SK-N-SH (cell line): ENCODE measurements around the gene MAML3. TPM values are rescaled to one million over a fixed set of nuclear protein-coding genes. Genes with fewer than 3 reads are reported as not detected.

Experiments used
- CTCF ChIA-PET: fragments of 300-600, 350-600 bp; formaldehyde crosslinking; extraction: SDS; loops from one replicate; lab custom pipeline; 2021; lab: Yijun Ruan, JAX
- POLR2A ChIA-PET: fragments of 350-600 bp; sonication (Branson Sonifier 250); formaldehyde crosslinking; extraction: SDS; loops from one replicate; lab custom pipeline; 2020; ENCODE audit warnings: antibody characterized with exemption, inconsistent platforms; lab: Yijun Ruan, JAX
- DNase-seq: peaks from one replicate; pipeline ENCODE4 v3.0.0; 2012
- H2AFZ ChIP-seq: fragments of 200-600 bp; sonication (generic); 2 replicates; pipeline ENCODE4 v1.8.1; 2016; ENCODE audit warnings: antibody characterized with exemption, mild to moderate bottlenecking, low read depth
- H3F3A ChIP-seq: fragments of 200-600 bp; sonication (generic); replicated peaks from 2 replicates; pipeline ENCODE3; 2016; ENCODE audit warnings: antibody characterized with exemption, mild to moderate bottlenecking; ENCODE audit not compliant: insufficient read depth
- H3K27ac ChIP-seq, 2 experiments: fragments of 200-500 bp in 1 of 2; fragments of 200-600 bp in 1 of 2; sonication (Bioruptor generic) in 1 of 2; sonication (generic), shearing (Covaris generic) in 1 of 2; 2 replicates each; pipeline versions ENCODE4 v1.5.1 to v1.6.1; 2014 to 2016; ENCODE audit warnings: low read depth in 2 of 2, inconsistent platforms in 1 of 2, low read length in 1 of 2, mild to moderate bottlenecking in 1 of 2, mixed read lengths in 1 of 2
- H3K27me3 ChIP-seq: fragments of 200-600 bp; sonication (generic), shearing (Covaris generic); 2 replicates; pipeline ENCODE4 v1.6.1; 2016; ENCODE audit warnings: mixed run types; ENCODE audit not compliant: insufficient read depth
- H3K36me3 ChIP-seq, 2 experiments: fragments of 200-500 bp in 1 of 2; fragments of 200-600 bp in 1 of 2; sonication (Bioruptor generic) in 1 of 2; sonication (generic) in 1 of 2; replicated peaks in 1 of 2; 2 replicates each; pipeline versions ENCODE3 to v1.5.1; 2014 to 2016; ENCODE audit warnings: low read length in 1 of 2, mild to moderate bottlenecking in 1 of 2; ENCODE audit not compliant: insufficient read depth in 2 of 2, control insufficient read depth in 1 of 2
- H3K4me1 ChIP-seq, 2 experiments: fragments of 200-500 bp in 1 of 2; fragments of 200-600 bp in 1 of 2; sonication (Bioruptor generic) in 1 of 2; sonication (generic), shearing (Covaris generic) in 1 of 2; 2 replicates each; pipeline versions ENCODE4 v1.5.1 to v1.6.1; 2014 to 2016; ENCODE audit warnings: low read depth in 1 of 2, low read length in 1 of 2, mixed run types in 1 of 2; ENCODE audit not compliant: insufficient read depth in 2 of 2, control insufficient read depth in 1 of 2
- H3K4me2 ChIP-seq: fragments of 200-600 bp; sonication (generic), shearing (Covaris generic); 2 replicates; pipeline ENCODE4 v1.6.1; 2017; ENCODE audit warnings: mixed run types
- H3K4me3 ChIP-seq, 2 experiments: fragments of 200-500 bp in 1 of 2; fragments of 200-600 bp in 1 of 2; sonication (Bioruptor generic) in 1 of 2; sonication (generic), shearing (Covaris generic) in 1 of 2; 2 replicates each; pipeline versions ENCODE4 v1.5.1 to v1.8.1; 2014 to 2016; ENCODE audit warnings: low read depth in 2 of 2, inconsistent platforms in 1 of 2, low read length in 1 of 2, mild to moderate bottlenecking in 1 of 2, mixed read lengths in 1 of 2, moderate library complexity in 1 of 2
- H3K79me2 ChIP-seq: fragments of 200-600 bp; sonication (generic); 2 replicates; pipeline ENCODE4 v1.8.1; 2017; ENCODE audit warnings: mild to moderate bottlenecking; ENCODE audit not compliant: insufficient read depth
- H3K9ac ChIP-seq: fragments of 200-600 bp; sonication (generic); 2 replicates; pipeline ENCODE4 v1.6.1; 2017; ENCODE audit warnings: mixed run types
- H3K9me2 ChIP-seq: fragments of 200-600 bp; sonication (generic); 2 replicates; pipeline ENCODE4 v1.6.1; 2017; ENCODE audit warnings: mixed run types
- H3K9me3 ChIP-seq: fragments of 200-600 bp; sonication (generic); 2 replicates; pipeline ENCODE4 v1.6.1; 2017; ENCODE audit warnings: mixed run types, mild to moderate bottlenecking, moderate library complexity
- H4K20me1 ChIP-seq: fragments of 200-600 bp; sonication (generic); 2 replicates; pipeline ENCODE4 v1.6.1; 2017; ENCODE audit warnings: mild to moderate bottlenecking, mixed run types; ENCODE audit not compliant: insufficient read depth
- CHD2 ChIP-seq: fragments of 150-350 bp; IDR thresholded peaks from 2 replicates; pipeline ENCODE4 v1.6.1; 2018; ENCODE audit warnings: low read length; ENCODE audit not compliant: partially characterized antibody
- CTCF ChIP-seq: fragments of 200-600 bp; sonication (generic); IDR thresholded peaks from 2 replicates; pipeline ENCODE4 v1.6.1; 2017; ENCODE audit warnings: antibody characterized with exemption, mild to moderate bottlenecking, moderate library complexity
- ELF1 ChIP-seq: IDR thresholded peaks from 2 replicates; pipeline ENCODE4 v1.4.0; 2012
- FOXJ3 ChIP-seq: sonication (generic); formaldehyde crosslinking; IDR thresholded peaks from 2 replicates; pipeline ENCODE4 v1.5.1; 2020; ENCODE audit warnings: mild to moderate bottlenecking, missing genetic modification reagents
- FOXM1 ChIP-seq: IDR thresholded peaks from 2 replicates; pipeline ENCODE4 v1.4.0; 2012; ENCODE audit warnings: low read depth, mild to moderate bottlenecking
- GATA2 ChIP-seq: sonication (generic); formaldehyde crosslinking; IDR thresholded peaks from 2 replicates; pipeline ENCODE4 v1.5.0; 2020; ENCODE audit warnings: mild to moderate bottlenecking, missing genetic modification reagents
- IRF3 ChIP-seq: fragments of 150-350 bp; IDR thresholded peaks from 2 replicates; pipeline ENCODE4 v1.6.1; 2016; ENCODE audit warnings: mild to moderate bottlenecking, low read depth, low read length
- JUND ChIP-seq: IDR thresholded peaks from 2 replicates; pipeline ENCODE4 v1.4.0; 2012
- MAX ChIP-seq: IDR thresholded peaks from 2 replicates; pipeline ENCODE4 v1.4.0; 2012; ENCODE audit warnings: low read depth
- MEF2A ChIP-seq: IDR thresholded peaks from 2 replicates; pipeline ENCODE4 v1.4.0; 2012; ENCODE audit warnings: low read depth, borderline replicate concordance
- NFIC ChIP-seq: IDR thresholded peaks from 2 replicates; pipeline ENCODE4 v1.4.0; 2012; ENCODE audit warnings: borderline replicate concordance
- NRF1 ChIP-seq: IDR thresholded peaks from 2 replicates; pipeline ENCODE4 v1.6.1; 2012; ENCODE audit warnings: low read depth, mild to moderate bottlenecking, low read length
- POLR2AphosphoS5 ChIP-seq: IDR thresholded peaks from 2 replicates; pipeline ENCODE4 v1.6.1; 2012; ENCODE audit warnings: low read depth, low read length
- RAD21 ChIP-seq: IDR thresholded peaks from 2 replicates; pipeline ENCODE4 v1.6.1; 2012; ENCODE audit warnings: mild to moderate bottlenecking, low read length
- RCOR1 ChIP-seq: fragments of 150-350 bp; IDR thresholded peaks from 2 replicates; pipeline ENCODE4 v1.6.1; 2017; ENCODE audit warnings: antibody characterized with exemption, low read length
- REST ChIP-seq: IDR thresholded peaks from 2 replicates; pipeline ENCODE4 v1.6.1; 2012; ENCODE audit warnings: mild to moderate bottlenecking, low read depth, low read length, moderate library complexity
- SIN3A ChIP-seq: IDR thresholded peaks from 2 replicates; pipeline ENCODE4 v1.6.1; 2012; ENCODE audit warnings: low read depth, mild to moderate bottlenecking, low read length, moderate library complexity, borderline replicate concordance
- TCF12 ChIP-seq: IDR thresholded peaks from 2 replicates; pipeline ENCODE4 v1.4.0; 2012
- USF2 ChIP-seq: fragments of 150-350 bp; IDR thresholded peaks from 2 replicates; pipeline ENCODE4 v1.6.1; 2017; ENCODE audit warnings: antibody characterized with exemption, low read length, low read depth, borderline replicate concordance
- YY1 ChIP-seq: IDR thresholded peaks from 2 replicates; pipeline ENCODE4 v1.4.0; 2012; ENCODE audit warnings: low read depth, mild to moderate bottlenecking
- ZBTB33 ChIP-seq: IDR thresholded peaks from 2 replicates; pipeline ENCODE4 v1.4.0; 2012; ENCODE audit warnings: low read depth, borderline replicate concordance
- WGBS: methylation state at CpG from one replicate; pipeline ENCODE4 v1.1.6; 2017; ENCODE audit warnings: low lambda C conversion rate; 5-methylcytosine and 5-hydroxymethylcytosine counted together
- polyA plus RNA-seq, 3 experiments: library from polyadenylated mRNA; depleted of rRNA; stranded (reverse); fragments of >200 nt; gene quantifications; 2 replicates each; pipeline ENCODE4 v1.2.3, GENCODE V29; 2012

Gene MAML3
- polyA plus RNA-seq, 1 of the 3 experiments (the other 2 are of a cell fraction) = 5.3 TPM

- TF ChIP-seq NRF1 = no peak
- no peak for TF ChIP-seq FOXM1
- no peak for TF ChIP-seq FOXJ3 (CRISPR knock-in tag)
- TF ChIP-seq TCF12 = no peak
- no peak for TF ChIP-seq MEF2A
- TF ChIP-seq RCOR1 = no peak
These were observed 351.5 kb downstream of the MAML3 start (continued) for GRCh38 chr4:139802488-139802887.

GRCh38 chr4:139801895-139802294 lies 352.1 kb downstream of the MAML3 start:
- H4K20me1 ChIP-seq = no peaks in the 10 kb centered on the region
- H3K27ac ChIP-seq = peak overlapping the region in 1 of 2 experiments; percentile 62; a peak in 2 of 4 replicates
- ChIA-PET POLR2A (no interaction called here), CTCF (interaction anchor here (1.2 kb wide), 1 partner anchor 55 kb away, joined by 3 read pairs; no protein-coding TSS in a partner anchor)
- H3F3A ChIP-seq = peaks cover 6% of the 10 kb centered on the region
- TF ChIP-seq CHD2 (no peak), RAD21 (no peak), CTCF (no peak), ELF1 (no peak), ZBTB33 (no peak), SIN3A (no peak), MAX (no peak), JUND (no peak), FOXM1 (no peak), TCF12 (no peak), FOXJ3 (CRISPR knock-in tag) (no peak), GATA2 (CRISPR knock-in tag) (no peak), NFIC (no peak), POLR2AphosphoS5 (no peak), RCOR1 (no peak), YY1 (no peak), REST (no peak), USF2 (no peak), MEF2A (no peak), IRF3 (no peak)
- H3K79me2 ChIP-seq = no peaks in the 10 kb centered on the region
- peaks cover 5 to 55% of the 10 kb centered on the region in 2 experiments; a peak in 3 of 4 replicates for H3K4me1 ChIP-seq
- H3K9me2 ChIP-seq = no peaks in the 10 kb centered on the region
- H3K9ac ChIP-seq = no peak overlapping the region
- no peak overlapping the region for H3K4me2 ChIP-seq
- no peaks in the 10 kb centered on the region for H3K9me3 ChIP-seq
- H3K36me3 ChIP-seq = peaks cover 0 to 3% of the 10 kb centered on the region in 2 experiments
- 100% methylated on average over 6 of the region's 6 CpGs for WGBS
- no peak overlapping the region for H3K4me3 ChIP-seq
- no peaks in the 10 kb centered on the region for H3K27me3 ChIP-seq
- H2AFZ ChIP-seq = no peak overlapping the region
- DNase-seq = no peak
